ENCODE data around the gene CAMK2B.

CAMK2B gene

GRCh38 chr7:44329081-44329480, 3.7 kb upstream of the CAMK2B start:
- H3K27ac Mint-ChIP-seq = no peak overlapping the region
- H3K4me3 Mint-ChIP-seq = no peak overlapping the region
- TF ChIP-seq CTCF (IDR thresholded peaks at IDR 0.05) = no peak
- H3K9me3 Mint-ChIP-seq = no peaks in the 10 kb centered on the region
- no peaks in the 10 kb centered on the region for H3K36me3 Mint-ChIP-seq (ENCODE audit: low read depth)
- H3K27me3 Mint-ChIP-seq (ENCODE audit: low read depth, poor library complexity) = peaks cover 68% of the 10 kb centered on the region
- DNase-seq = no peak
- peaks cover 30% of the 10 kb centered on the region for H3K4me1 Mint-ChIP-seq

- DNase-seq = no peak
- no peaks in the 10 kb centered on the region for H3K36me3 Mint-ChIP-seq (ENCODE audit: low read depth)
- no peaks in the 10 kb centered on the region for H3K9me3 Mint-ChIP-seq
- H3K4me1 Mint-ChIP-seq = peaks cover 30% of the 10 kb centered on the region
- no peak overlapping the region for H3K4me3 Mint-ChIP-seq
- peaks cover 75% of the 10 kb centered on the region for H3K27me3 Mint-ChIP-seq (ENCODE audit: low read depth, poor library complexity)
- H3K27ac Mint-ChIP-seq = no peak overlapping the region
- TF ChIP-seq CTCF (IDR thresholded peaks at IDR 0.05) = no peak
These were observed 2.6 kb upstream of the CAMK2B start for GRCh38 chr7:44327981-44328380.

- Mint-ChIP-seq H3K4me3 (peak overlapping the region; percentile 88), H3K4me1 (peaks cover 30% of the 10 kb centered on the region), H3K27me3 (ENCODE audit: low read depth, poor library complexity) (peaks cover 86% of the 10 kb centered on the region), H3K9me3 (no peaks in the 10 kb centered on the region), H3K27ac (no peak overlapping the region), H3K36me3 (ENCODE audit: low read depth) (no peaks in the 10 kb centered on the region)
- TF ChIP-seq CTCF (IDR thresholded peaks at IDR 0.05) = no peak
- no peak for DNase-seq
These were observed 1.1 kb upstream of the CAMK2B start for GRCh38 chr7:44326261-44327125.

- Mint-ChIP-seq H3K36me3 (ENCODE audit: low read depth) (no peaks in the 10 kb centered on the region), H3K4me3 (peak overlapping the region; percentile 88), H3K27me3 (ENCODE audit: low read depth, poor library complexity) (peaks cover 89% of the 10 kb centered on the region), H3K27ac (no peak overlapping the region), H3K9me3 (no peaks in the 10 kb centered on the region), H3K4me1 (peaks cover 30% of the 10 kb centered on the region)
- no peak for TF ChIP-seq CTCF (IDR thresholded peaks at IDR 0.05)
- no peak for DNase-seq
These were observed 432 bp upstream of the CAMK2B start for GRCh38 chr7:44325811-44326241.

GRCh38 chr7:44324481-44325200, 753 bp downstream of the CAMK2B start:
- no peak overlapping the region for H3K27ac Mint-ChIP-seq
- DNase-seq = peak; percentile 38
- peaks cover 89% of the 10 kb centered on the region for H3K27me3 Mint-ChIP-seq (ENCODE audit: low read depth, poor library complexity)

More at GRCh38 chr7:44324481-44325200, 753 bp downstream of the CAMK2B start:
- no peak for TF ChIP-seq CTCF (IDR thresholded peaks at IDR 0.05)
- Mint-ChIP-seq H3K4me1 (peaks cover 30% of the 10 kb centered on the region), H3K36me3 (ENCODE audit: low read depth) (no peaks in the 10 kb centered on the region), H3K4me3 (peak overlapping the region; percentile 75), H3K9me3 (no peaks in the 10 kb centered on the region)
